SK-N-SH treated with all-trans-retinoic acid at 6 μM for 48 hours (cell line): Measurements from ENCODE around the gene MMP15.

Experiments used
- ATAC-seq: fragments of 200-7000 bp; cut with Tn5 transposase; 3 replicates; pipeline ENCODE4 v1.9.1; 2020; ENCODE audit warnings: mild to moderate bottlenecking, moderate library complexity
- ARNTL ChIP-seq: fragments of 450-650 bp; formaldehyde crosslinking; IDR thresholded peaks from 2 replicates; pipeline ENCODE4 v1.5.0; 2020; ENCODE audit warnings: low read depth, mild to moderate bottlenecking, moderate library complexity, borderline replicate concordance
- BACH2 ChIP-seq: fragments of 250-450 bp; sonication (Bioruptor Pico); IDR thresholded peaks from 2 replicates; pipeline ENCODE4 v1.9.0; 2021; ENCODE audit warnings: mild to moderate bottlenecking, borderline replicate concordance
- CSDC2 ChIP-seq: fragments of 250-450 bp; sonication (Bioruptor Pico); IDR thresholded peaks from 2 replicates; pipeline ENCODE4 v1.5.0; 2020; ENCODE audit warnings: mild to moderate bottlenecking, moderate library complexity
- ESRRG ChIP-seq: fragments of 250-450 bp; sonication (Bioruptor Pico); IDR thresholded peaks from 2 replicates; pipeline ENCODE4 v1.6.1; 2021; ENCODE audit warnings: mild to moderate bottlenecking
- OSR1 ChIP-seq: fragments of 250-450 bp; sonication (Bioruptor Pico); IDR thresholded peaks from 2 replicates; pipeline ENCODE4 v1.8.0; 2022; ENCODE audit warnings: moderate library complexity, mild to moderate bottlenecking, inconsistent platforms
- PPARA ChIP-seq: fragments of 250-450 bp; sonication (Bioruptor Pico); IDR thresholded peaks from 2 replicates; pipeline ENCODE4 v1.5.0; 2020; ENCODE audit warnings: mild to moderate bottlenecking, borderline replicate concordance
- RARB ChIP-seq: fragments of 250-450 bp; sonication (Bioruptor Pico); IDR thresholded peaks from 2 replicates; pipeline ENCODE4 v1.8.0; 2021; ENCODE audit warnings: mild to moderate bottlenecking, moderate library complexity
- SNAI2 ChIP-seq: fragments of 250-450 bp; sonication (Bioruptor Pico); IDR thresholded peaks from 2 replicates; pipeline ENCODE4 v1.5.0; 2020; ENCODE audit warnings: mild to moderate bottlenecking, moderate library complexity
- TCF4 ChIP-seq: fragments of 250-450 bp; sonication (Bioruptor Pico); IDR thresholded peaks from 2 replicates; pipeline ENCODE4 v1.8.0; 2021; ENCODE audit warnings: mild to moderate bottlenecking, moderate library complexity, borderline replicate concordance
- TOX ChIP-seq: fragments of 250-450 bp; sonication (Bioruptor Pico); IDR thresholded peaks from 2 replicates; pipeline ENCODE4 v1.8.0; 2021; ENCODE audit warnings: mild to moderate bottlenecking, moderate library complexity, borderline replicate concordance
- ZC3H10 ChIP-seq: fragments of 250-450 bp; sonication (Bioruptor Pico); IDR thresholded peaks from 2 replicates; pipeline ENCODE4 v1.5.1; 2021; ENCODE audit warnings: mild to moderate bottlenecking, moderate library complexity
- ZFP3 ChIP-seq: fragments of 250-450 bp; sonication (Bioruptor Pico); IDR thresholded peaks from 2 replicates; pipeline ENCODE4 v1.5.0; 2020; ENCODE audit warnings: mild to moderate bottlenecking, moderate library complexity
- ZFP30 ChIP-seq: fragments of 450-650 bp; formaldehyde crosslinking; IDR thresholded peaks from 2 replicates; pipeline ENCODE4 v1.5.0; 2022; ENCODE audit warnings: mild to moderate bottlenecking, moderate library complexity
- ZNF70 ChIP-seq: fragments of 450-650 bp; formaldehyde crosslinking; IDR thresholded peaks from 2 replicates; pipeline ENCODE4 v1.5.0; 2020; ENCODE audit warnings: mild to moderate bottlenecking, moderate library complexity
- TF ChIP-seq, protein P1 (sequence below): fragments of 250-450 bp; sonication (Bioruptor Pico); IDR thresholded peaks from 2 replicates; pipeline ENCODE4 v1.8.0; 2020; ENCODE audit warnings: mild to moderate bottlenecking, moderate library complexity, borderline replicate concordance
- TF ChIP-seq, protein P2 (sequence below): fragments of 250-450 bp; sonication (Bioruptor Pico); IDR thresholded peaks from 2 replicates; pipeline ENCODE4 v1.5.1; 2021; ENCODE audit warnings: mild to moderate bottlenecking, moderate library complexity
- TF ChIP-seq, protein P3 (sequence below): fragments of 250-450 bp; sonication (Bioruptor Pico); IDR thresholded peaks from 2 replicates; pipeline ENCODE4 v1.8.0; 2021; ENCODE audit warnings: low read depth, mild to moderate bottlenecking, moderate library complexity, borderline replicate concordance

Gene MMP15

DNA sequence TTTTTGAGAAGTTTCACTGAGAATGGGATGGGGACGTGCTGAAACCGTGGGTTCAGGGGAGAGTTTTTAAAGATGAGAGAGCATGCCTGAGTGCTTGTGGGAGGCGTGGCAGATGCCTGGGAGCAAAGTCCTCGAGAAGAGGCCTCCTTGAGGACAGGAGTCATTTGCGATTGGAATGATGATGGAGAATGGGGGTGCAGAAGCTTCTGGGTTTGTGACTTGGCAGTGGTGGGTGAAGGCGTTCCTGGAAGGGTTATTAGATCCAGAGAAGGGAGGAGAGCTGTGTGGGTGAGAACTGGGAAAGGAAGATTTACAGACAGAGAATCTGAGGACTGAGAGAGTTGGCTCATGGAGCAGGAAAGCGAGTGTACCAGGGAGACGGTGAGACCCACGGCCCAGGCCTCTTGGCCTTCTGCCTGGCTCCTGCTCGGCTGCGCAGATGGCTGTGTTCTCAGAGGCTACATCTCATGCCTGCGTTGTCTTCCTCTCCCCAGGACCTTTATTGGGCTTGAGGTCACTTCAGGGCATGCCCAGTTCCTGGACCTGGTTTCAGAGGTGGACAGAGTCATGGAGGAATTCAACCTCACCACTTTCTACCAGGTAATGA is 8.6 kb upstream of the MMP15 start (continued):
- TF ChIP-seq, protein P1, sequence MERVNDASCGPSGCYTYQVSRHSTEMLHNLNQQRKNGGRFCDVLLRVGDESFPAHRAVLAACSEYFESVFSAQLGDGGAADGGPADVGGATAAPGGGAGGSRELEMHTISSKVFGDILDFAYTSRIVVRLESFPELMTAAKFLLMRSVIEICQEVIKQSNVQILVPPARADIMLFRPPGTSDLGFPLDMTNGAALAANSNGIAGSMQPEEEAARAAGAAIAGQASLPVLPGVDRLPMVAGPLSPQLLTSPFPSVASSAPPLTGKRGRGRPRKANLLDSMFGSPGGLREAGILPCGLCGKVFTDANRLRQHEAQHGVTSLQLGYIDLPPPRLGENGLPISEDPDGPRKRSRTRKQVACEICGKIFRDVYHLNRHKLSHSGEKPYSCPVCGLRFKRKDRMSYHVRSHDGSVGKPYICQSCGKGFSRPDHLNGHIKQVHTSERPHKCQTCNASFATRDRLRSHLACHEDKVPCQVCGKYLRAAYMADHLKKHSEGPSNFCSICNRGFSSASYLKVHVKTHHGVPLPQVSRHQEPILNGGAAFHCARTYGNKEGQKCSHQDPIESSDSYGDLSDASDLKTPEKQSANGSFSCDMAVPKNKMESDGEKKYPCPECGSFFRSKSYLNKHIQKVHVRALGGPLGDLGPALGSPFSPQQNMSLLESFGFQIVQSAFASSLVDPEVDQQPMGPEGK (CRISPR knock-in tag) = no peak
- TF ChIP-seq, protein P2, sequence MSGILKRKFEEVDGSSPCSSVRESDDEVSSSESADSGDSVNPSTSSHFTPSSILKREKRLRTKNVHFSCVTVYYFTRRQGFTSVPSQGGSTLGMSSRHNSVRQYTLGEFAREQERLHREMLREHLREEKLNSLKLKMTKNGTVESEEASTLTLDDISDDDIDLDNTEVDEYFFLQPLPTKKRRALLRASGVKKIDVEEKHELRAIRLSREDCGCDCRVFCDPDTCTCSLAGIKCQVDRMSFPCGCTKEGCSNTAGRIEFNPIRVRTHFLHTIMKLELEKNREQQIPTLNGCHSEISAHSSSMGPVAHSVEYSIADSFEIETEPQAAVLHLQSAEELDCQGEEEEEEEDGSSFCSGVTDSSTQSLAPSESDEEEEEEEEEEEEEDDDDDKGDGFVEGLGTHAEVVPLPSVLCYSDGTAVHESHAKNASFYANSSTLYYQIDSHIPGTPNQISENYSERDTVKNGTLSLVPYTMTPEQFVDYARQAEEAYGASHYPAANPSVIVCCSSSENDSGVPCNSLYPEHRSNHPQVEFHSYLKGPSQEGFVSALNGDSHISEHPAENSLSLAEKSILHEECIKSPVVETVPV (CRISPR knock-in tag) = no peak
- TF ChIP-seq ZNF70 (CRISPR knock-in tag) = no peak
- TF ChIP-seq, protein P3, sequence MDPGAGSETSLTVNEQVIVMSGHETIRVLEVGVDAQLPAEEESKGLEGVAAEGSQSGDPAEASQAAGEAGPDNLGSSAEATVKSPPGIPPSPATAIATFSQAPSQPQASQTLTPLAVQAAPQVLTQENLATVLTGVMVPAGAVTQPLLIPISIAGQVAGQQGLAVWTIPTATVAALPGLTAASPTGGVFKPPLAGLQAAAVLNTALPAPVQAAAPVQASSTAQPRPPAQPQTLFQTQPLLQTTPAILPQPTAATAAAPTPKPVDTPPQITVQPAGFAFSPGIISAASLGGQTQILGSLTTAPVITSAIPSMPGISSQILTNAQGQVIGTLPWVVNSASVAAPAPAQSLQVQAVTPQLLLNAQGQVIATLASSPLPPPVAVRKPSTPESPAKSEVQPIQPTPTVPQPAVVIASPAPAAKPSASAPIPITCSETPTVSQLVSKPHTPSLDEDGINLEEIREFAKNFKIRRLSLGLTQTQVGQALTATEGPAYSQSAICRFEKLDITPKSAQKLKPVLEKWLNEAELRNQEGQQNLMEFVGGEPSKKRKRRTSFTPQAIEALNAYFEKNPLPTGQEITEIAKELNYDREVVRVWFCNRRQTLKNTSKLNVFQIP = no peak

DNA sequence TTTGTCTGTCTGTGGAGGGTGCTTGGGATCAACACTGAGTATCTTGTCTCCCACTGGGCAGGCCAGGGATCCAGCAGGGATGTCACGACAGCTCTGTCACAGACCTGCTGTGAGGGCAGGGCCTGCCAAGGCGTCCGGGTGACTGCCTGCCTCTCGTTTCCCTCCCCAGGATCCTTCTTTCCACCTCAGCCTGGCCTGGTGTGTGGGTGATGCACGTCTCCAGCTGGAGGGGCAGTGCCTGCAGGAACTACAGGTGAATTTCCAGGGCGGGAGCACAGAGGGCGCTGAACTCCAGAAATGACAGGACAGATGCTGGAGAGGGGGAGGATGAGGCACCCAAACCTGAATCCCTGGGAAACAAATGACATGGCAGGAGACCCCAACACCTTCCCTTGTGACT is 6.8 kb upstream of the MMP15 start:
- TF ChIP-seq BACH2 (CRISPR knock-in tag) (no peak), ZFP3 (CRISPR knock-in tag) (no peak), ZFP30 (CRISPR knock-in tag) (no peak), PPARA (CRISPR knock-in tag) (no peak), ZC3H10 (no peak), RARB (CRISPR knock-in tag) (no peak), CSDC2 (no peak), TCF4 (CRISPR knock-in tag) (no peak), TOX (CRISPR knock-in tag) (no peak), OSR1 (no peak), SNAI2 (CRISPR knock-in tag) (no peak), ZNF70 (CRISPR knock-in tag) (no peak), ESRRG (CRISPR knock-in tag) (no peak)
- TF ChIP-seq, protein P1 (CRISPR knock-in tag) = no peak
- TF ChIP-seq, protein P3 = no peak
- no peak for ATAC-seq

DNA sequence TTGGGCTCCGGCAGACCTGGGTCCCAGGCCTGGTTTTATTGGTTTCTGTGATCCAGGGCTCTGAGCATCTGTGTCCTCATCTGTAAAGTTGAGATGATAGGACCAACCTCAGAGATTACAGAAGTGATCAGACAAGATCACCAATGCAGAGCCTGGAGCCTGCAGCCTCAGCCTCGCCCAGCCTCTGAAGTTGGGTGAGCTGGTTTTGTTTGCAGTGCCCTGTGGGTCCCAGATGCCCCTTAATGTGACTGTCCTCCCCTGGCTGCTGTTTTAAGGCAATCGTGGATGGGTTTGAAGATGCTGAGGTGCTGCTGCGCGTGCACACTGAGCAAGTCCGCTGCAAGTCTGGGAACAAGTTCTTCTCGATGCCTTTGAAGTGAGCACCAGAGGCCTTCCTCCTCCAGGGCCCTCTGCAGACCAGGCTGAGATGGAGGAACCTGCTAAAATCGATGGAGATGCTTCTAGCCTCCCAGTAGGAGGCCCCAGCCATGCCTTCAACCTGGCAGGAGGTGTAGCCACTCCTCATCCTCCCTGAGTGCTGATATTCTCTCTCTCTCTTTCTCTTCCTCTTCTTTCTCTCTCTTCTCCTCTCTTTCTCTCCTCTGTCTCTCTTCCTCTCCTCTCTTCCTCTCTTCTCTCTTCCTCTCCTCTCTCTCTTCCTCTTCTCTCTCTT is 5.6 kb upstream of the MMP15 start:
- ATAC-seq = no peak
- TF ChIP-seq ZC3H10 = no peak

DNA sequence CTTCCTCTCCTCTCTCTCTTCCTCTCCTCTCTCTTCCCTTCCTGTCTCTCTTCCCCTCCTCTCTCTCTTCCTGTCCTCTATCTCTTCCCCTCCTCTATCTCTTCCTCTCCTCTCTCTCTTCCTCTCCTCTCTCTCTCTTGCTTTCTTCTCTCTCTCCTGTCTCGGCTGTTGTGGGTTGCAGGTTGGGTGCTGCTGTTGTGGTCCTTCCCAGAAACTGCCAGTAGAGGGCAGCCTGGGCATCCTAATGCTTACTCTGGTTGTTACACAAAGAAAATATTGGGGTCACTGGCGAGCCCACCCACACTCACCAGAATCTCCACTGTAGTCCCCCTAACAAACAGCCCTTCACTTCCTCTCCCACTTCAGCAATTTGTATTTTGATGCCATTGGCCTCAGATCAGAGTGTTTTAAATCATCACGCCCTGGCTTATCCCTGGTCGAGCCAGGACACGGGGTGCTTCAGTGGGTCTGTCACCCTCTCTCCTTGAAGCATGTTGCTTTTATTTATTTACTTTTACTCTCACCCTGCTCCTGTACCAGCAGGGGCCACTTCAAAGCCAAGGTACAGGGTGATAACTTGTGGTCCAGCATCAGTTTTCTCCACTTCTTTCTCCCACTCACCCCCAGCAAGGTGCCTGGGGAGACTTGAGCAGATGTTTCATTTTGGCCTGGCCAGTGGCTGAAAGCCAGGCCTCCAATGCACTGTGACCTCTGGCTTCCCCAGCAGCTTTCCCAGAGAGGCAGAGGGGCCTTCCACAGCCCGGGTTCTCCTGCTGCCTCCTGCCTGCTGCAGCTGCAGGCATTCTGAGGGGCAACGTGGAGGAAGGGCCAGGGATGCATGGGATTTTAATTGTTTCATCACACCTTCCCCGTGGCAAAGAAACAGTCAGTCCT is 4.7 kb upstream of the MMP15 start:
- TF ChIP-seq ZFP30 (CRISPR knock-in tag) (no peak), PPARA (CRISPR knock-in tag) (no peak), BACH2 (CRISPR knock-in tag) (no peak), ZFP3 (CRISPR knock-in tag) (no peak), ARNTL (no peak)
- TF ChIP-seq, protein P1 (CRISPR knock-in tag) = no peak
- ATAC-seq = peak; percentile 51
